Epithelial cell of esophagus (primary cell): ENCODE results near the gene B4GALNT3.

Experiments used
- DNase-seq: peaks from one replicate; pipeline ENCODE4 v3.0.0; 2010; ENCODE audit warnings: low read depth
- H3K4me3 ChIP-seq: 2 replicates; pipeline ENCODE4 v1.5.1; 2011; ENCODE audit warnings: mild to moderate bottlenecking, low read length, control low read depth
- TF ChIP-seq, protein P1 (sequence below): IDR thresholded peaks from 2 replicates; pipeline ENCODE4 v1.5.1; 2011; ENCODE audit warnings: low read depth, mild to moderate bottlenecking, low read length, control low read depth, inconsistent platforms; ENCODE audit not compliant: insufficient read depth; ENCODE audit errors: missing control alignments

Gene B4GALNT3

GRCh38 chr12:587132-588023, 127.6 kb downstream of the B4GALNT3 start:
- no peak for DNase-seq
- H3K4me3 ChIP-seq, result no peak overlapping the region
- TF ChIP-seq, protein P1, sequence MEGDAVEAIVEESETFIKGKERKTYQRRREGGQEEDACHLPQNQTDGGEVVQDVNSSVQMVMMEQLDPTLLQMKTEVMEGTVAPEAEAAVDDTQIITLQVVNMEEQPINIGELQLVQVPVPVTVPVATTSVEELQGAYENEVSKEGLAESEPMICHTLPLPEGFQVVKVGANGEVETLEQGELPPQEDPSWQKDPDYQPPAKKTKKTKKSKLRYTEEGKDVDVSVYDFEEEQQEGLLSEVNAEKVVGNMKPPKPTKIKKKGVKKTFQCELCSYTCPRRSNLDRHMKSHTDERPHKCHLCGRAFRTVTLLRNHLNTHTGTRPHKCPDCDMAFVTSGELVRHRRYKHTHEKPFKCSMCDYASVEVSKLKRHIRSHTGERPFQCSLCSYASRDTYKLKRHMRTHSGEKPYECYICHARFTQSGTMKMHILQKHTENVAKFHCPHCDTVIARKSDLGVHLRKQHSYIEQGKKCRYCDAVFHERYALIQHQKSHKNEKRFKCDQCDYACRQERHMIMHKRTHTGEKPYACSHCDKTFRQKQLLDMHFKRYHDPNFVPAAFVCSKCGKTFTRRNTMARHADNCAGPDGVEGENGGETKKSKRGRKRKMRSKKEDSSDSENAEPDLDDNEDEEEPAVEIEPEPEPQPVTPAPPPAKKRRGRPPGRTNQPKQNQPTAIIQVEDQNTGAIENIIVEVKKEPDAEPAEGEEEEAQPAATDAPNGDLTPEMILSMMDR, result no peak

- TF ChIP-seq, protein P1, result no peak
- H3K4me3 ChIP-seq, result no peak overlapping the region
- DNase-seq, result no peak
Measured at GRCh38 chr12:588024-588322, 128.2 kb downstream of the B4GALNT3 start.

DNA sequence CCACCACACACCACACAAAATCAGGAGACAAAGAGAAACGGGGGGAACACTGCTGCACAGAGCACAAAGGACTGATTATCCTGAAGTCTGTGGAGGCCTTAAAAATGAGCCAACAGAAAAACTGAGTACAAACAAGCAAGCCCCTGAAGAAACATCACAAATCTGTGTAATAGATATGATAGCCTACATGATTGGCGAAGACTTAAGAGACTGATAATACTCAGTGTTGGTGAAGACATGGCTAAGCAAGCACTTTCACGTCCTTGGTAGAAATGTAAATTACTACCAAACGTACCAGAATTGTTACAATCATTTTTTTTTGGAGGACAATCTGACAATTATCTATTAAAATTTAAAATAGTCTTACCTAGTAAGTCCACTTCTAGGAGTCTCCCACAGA, 128.9 kb downstream of the B4GALNT3 start:
- H3K4me3 ChIP-seq, result no peak overlapping the region
- TF ChIP-seq, protein P1, result no peak
- DNase-seq, result no peak

DNA sequence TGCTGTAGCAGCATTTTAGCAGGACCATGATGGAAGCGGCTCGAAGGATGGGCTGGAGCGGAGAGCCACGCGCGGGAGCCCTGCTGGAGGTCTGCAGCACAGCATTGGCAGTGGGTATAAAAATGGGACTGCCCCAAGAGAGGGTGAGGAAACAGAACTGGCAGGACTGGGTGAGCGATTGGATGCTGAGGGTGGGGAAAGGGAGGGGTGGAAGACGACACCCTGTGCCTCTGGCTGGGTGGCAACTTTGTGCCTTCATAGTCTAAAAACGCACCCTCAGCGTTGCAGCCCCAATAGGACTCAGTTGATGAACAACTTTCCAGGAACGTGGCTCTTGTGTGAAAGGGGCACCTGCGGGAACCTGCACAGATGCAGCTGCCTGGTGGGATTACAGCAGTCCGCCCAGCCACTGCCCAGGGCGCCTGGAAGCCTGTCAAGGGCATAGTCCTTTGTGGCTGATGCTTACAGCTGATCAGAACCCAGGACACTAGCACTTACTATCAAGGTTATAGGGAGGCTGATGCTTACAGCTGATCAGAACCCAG, 130.5 kb downstream of the B4GALNT3 start:
- no peak overlapping the region for H3K4me3 ChIP-seq
- no peak for DNase-seq
- TF ChIP-seq, protein P1, result no peak

DNA sequence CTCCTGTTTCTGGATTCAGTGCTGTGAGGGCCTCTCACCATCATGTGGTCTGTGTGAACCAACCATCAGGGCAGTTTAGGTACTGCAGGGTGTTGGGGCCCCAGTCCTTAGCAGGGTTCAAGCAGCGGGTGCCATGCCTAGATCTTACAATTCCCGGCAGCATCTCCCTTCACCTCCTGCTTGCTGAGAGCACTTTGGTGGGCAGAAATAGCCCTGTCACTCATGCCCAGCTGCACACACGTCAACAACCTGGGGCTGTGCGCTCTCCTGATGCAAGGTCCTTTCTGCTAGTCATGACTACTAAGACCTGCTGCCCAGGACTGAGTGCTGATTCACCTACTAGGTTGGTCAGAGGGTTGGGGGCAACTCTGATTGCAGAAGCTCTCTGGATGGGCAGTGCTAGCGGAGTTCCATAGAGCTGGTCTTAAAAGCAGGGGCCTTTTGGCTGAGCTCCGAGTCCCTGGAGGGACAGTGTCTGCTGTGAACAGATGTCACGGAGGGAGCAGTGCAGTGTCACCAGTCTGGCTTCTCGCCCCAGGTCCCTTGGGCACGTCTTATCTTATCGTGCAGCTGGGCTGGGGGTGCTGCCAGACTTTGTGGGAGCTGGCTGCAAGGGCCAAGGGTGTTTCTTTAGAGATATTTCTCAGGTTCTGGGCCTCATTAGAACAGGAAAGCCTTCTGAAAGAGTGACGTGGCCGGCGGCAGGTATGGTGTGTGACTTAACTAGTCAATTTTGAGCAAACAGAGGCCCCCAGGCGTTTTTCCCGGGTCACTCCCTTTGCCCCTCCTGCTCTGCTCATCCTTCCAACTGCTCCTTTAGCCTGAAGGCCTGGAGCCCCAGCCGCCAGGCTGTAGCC, 131.7 kb downstream of the B4GALNT3 start:
- no peak for DNase-seq
- TF ChIP-seq, protein P1, result no peak
- H3K4me3 ChIP-seq, result no peak overlapping the region

DNA sequence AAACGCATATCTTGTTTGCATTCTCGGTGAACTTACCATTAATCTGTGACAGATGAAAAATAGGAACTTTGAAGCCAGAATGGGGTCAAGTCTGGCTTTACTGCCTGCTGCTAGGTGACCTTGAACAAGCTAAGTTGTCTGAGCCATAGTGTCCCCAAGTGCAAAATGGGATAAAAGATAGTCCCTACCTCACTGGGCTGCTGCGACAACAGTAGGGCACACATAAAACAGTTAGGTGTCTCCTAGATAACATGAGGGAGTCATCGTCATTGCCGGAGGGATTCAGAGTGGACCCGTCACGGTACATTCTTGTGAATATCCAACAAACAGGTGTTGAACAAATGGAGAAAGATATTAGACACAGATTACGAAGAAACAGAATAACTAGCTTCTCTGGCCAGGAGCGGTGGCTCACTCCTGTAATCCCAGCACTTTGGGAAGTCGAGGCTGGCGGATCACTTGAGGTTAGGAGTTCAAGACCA, 132.3 kb downstream of the B4GALNT3 start:
- H3K4me3 ChIP-seq, result no peak overlapping the region
- TF ChIP-seq, protein P1, result no peak
- no peak for DNase-seq
